Measurements from ENCODE around the gene CXADR.

DNA sequence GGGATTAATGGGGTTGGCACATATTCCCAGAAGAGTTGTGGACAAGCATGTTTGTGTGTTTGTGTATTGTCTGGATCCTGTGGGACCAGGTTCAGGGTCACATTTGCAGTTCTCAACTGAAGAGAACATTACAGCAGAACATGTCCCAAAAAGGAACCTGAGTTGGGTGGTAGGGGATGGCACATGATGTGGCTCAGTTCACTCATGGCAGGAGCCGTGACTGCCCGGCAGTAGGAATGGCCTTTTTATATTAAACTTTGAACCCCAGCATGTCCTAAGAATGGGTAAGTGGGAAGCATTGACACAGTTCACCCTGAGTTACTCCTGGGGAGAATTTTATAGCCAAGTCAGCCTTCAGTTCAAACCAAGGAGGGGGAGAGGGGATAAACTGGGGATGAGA, 41.3 kb downstream of the CXADR start:
- TF ChIP-seq POLR2A (IDR thresholded peaks at IDR 0.05; ENCODE audit: low read length) (no peak), GATA1 (IDR thresholded peaks at IDR 0.05; ENCODE audit: low read depth, low read length) (no peak)
